Endothelial cell (in vitro differentiated cells): Measurements from ENCODE around the gene ZNF26. TPM values are rescaled to one million over a fixed set of nuclear protein-coding genes. Genes with fewer than 3 reads are reported as not detected.
A peak's percentile ranks its signal among the peaks of the same experiment; 100 is the strongest.
"Not testable (repeated sequence)": the region's sequence is repeated elsewhere in the genome, so short reads cannot be mapped to it uniquely, and the experiment has no call there.

ENCODE experiments used
- DNase-seq: peaks from one replicate; pipeline ENCODE4 v3.0.0; 2021; ENCODE audit warnings: low spot score
- H3K27ac Mint-ChIP-seq: one replicate; pipeline ENCODE4 v1.8.0; 2021; ENCODE audit warnings: mixed read lengths, inconsistent platforms; ENCODE audit not compliant: unreplicated experiment
- H3K27me3 Mint-ChIP-seq: one replicate; pipeline ENCODE4 v1.8.0; 2021; ENCODE audit warnings: mild to moderate bottlenecking, moderate library complexity, mixed read lengths, inconsistent platforms; ENCODE audit not compliant: unreplicated experiment
- H3K36me3 Mint-ChIP-seq: one replicate; pipeline ENCODE4 v1.8.0; 2021; ENCODE audit warnings: mild to moderate bottlenecking, low read depth, mixed read lengths, inconsistent platforms; ENCODE audit not compliant: unreplicated experiment
- H3K4me1 Mint-ChIP-seq: one replicate; pipeline ENCODE4 v1.8.0; 2021; ENCODE audit warnings: mild to moderate bottlenecking, mixed read lengths, inconsistent platforms; ENCODE audit not compliant: unreplicated experiment
- H3K4me3 Mint-ChIP-seq: one replicate; pipeline ENCODE4 v1.8.0; 2021; ENCODE audit warnings: mild to moderate bottlenecking, mixed read lengths, inconsistent platforms; ENCODE audit not compliant: unreplicated experiment
- H3K9me3 Mint-ChIP-seq: one replicate; pipeline ENCODE4 v1.8.0; 2021; ENCODE audit warnings: mixed read lengths, inconsistent platforms; ENCODE audit not compliant: unreplicated experiment
- CTCF ChIP-seq: fragments of 200-600 bp; sonication (generic); IDR thresholded peaks from one replicate; pipeline ENCODE4 v1.5.0; 2021; ENCODE audit warnings: antibody characterized with exemption; ENCODE audit not compliant: unreplicated experiment
- total RNA-seq: library from RNA; stranded (reverse); fragmentation: NEBNext Ultra II Directional; extraction: Animal tissue kit (Norgen Biotek cat#: 25700); gene quantifications from one replicate; pipeline ENCODE4 v1.2.1, GENCODE V29; 2021; ENCODE audit not compliant: unreplicated experiment

ZNF26 gene
- total RNA-seq, 1 donor from 2014 or later: 13.5 TPM

- Mint-ChIP-seq H3K36me3 (peaks cover 35% of the 10 kb centered on the region), H3K4me3 (peak overlapping the region; percentile 93), H3K27ac (peak overlapping the region; percentile 79), H3K9me3 (peaks cover 32% of the 10 kb centered on the region), H3K27me3 (peaks cover 33% of the 10 kb centered on the region), H3K4me1 (peaks cover 18% of the 10 kb centered on the region)
- TF ChIP-seq CTCF: no peak
- DNase-seq: peak; percentile 8
Measured at GRCh38 chr12:132955094-132956010, 30.8 kb upstream of the ZNF26 start.

GRCh38 chr12:132956011-132956788 is 30.0 kb upstream of the ZNF26 start, which contains the start of gene ZNF605:
TSS of gene ZNF605 (minus strand) at chr12:132956306. CDS start at chr12:132945635, 10,671 bp downstream.
- peaks cover 32% of the 10 kb centered on the region for H3K9me3 Mint-ChIP-seq
- peak; percentile 83 for DNase-seq

GRCh38 chr12:132961790-132962189 is 24.4 kb upstream of the ZNF26 start:
- Mint-ChIP-seq H3K36me3 (peaks cover 21% of the 10 kb centered on the region), H3K9me3 (peaks cover 26% of the 10 kb centered on the region), H3K27me3 (peaks cover 12% of the 10 kb centered on the region)
- H3K4me1 Mint-ChIP-seq, H3K27ac Mint-ChIP-seq, DNase-seq, H3K4me3 Mint-ChIP-seq: not testable (repeated sequence)

More at GRCh38 chr12:132956011-132956788, 30.0 kb upstream of the ZNF26 start, which contains the start of gene ZNF605:
- no peak for TF ChIP-seq CTCF
- H3K27me3 Mint-ChIP-seq: peaks cover 33% of the 10 kb centered on the region
- H3K27ac Mint-ChIP-seq: peak within 1 kb of the TSS; percentile 79
- H3K4me3 Mint-ChIP-seq: peak within 1 kb of the TSS; percentile 93
- peaks cover 35% of the 10 kb centered on the region for H3K36me3 Mint-ChIP-seq
- peaks cover 18% of the 10 kb centered on the region for H3K4me1 Mint-ChIP-seq

GRCh38 chr12:132963947-132964346 is 22.2 kb upstream of the ZNF26 start:
- not testable (repeated sequence) for H3K4me3 Mint-ChIP-seq, H3K27me3 Mint-ChIP-seq, H3K27ac Mint-ChIP-seq, H3K4me1 Mint-ChIP-seq, DNase-seq
- H3K36me3 Mint-ChIP-seq: peaks cover 22% of the 10 kb centered on the region
- peaks cover 25% of the 10 kb centered on the region for H3K9me3 Mint-ChIP-seq

GRCh38 chr12:132965796-132966195 is 20.4 kb upstream of the ZNF26 start:
- H3K27me3 Mint-ChIP-seq: peaks cover 7% of the 10 kb centered on the region
- H3K4me1 Mint-ChIP-seq: no peaks in the 10 kb centered on the region
- H3K27ac Mint-ChIP-seq: no peak overlapping the region
- peaks cover 31% of the 10 kb centered on the region for H3K9me3 Mint-ChIP-seq
- DNase-seq: no peak
- H3K36me3 Mint-ChIP-seq: peaks cover 26% of the 10 kb centered on the region
- TF ChIP-seq CTCF: no peak
- H3K4me3 Mint-ChIP-seq: peak overlapping the region; percentile 72
